Measurements from ENCODE around the gene RNF5. TPM values are rescaled to one million over a fixed set of nuclear protein-coding genes. Genes with fewer than 3 reads are reported as not detected.

The RNF5 gene
- total and polyA plus RNA-seq, 10 of the 15 experiments (the other 5 are each of a cell fraction or from before 2014, with no cell fraction given), result 31.4 to 114 (median 62.8) TPM

GRCh38 chr6:32213649-32214048 is 35.4 kb downstream of the RNF5 start:
- Histone ChIP-seq H3K79me2 (ENCODE audit: control insufficient read depth, insufficient read depth, low read length) (no peaks in the 10 kb centered on the region), H3K9me3 (replicated peaks; ENCODE audit: control insufficient read depth, insufficient read depth, low read length) (no peaks in the 10 kb centered on the region), H4K20me1 (ENCODE audit: control insufficient read depth, insufficient read depth) (no peaks in the 10 kb centered on the region), H3K27me3 (replicated peaks in 1 of 2; ENCODE audit: control insufficient read depth in 2 of 2, insufficient read depth in 2 of 2, low read length in 1 of 2) (peaks cover 2 to 3% of the 10 kb centered on the region in 2 experiments; a peak in 3 of 4 replicates), H3K27ac (ENCODE audit: control insufficient read depth, insufficient read depth) (no peak overlapping the region), H3K4me3 (no peak overlapping the region), H3K4me1 (ENCODE audit: control insufficient read depth, insufficient read depth, low read length) (no peaks in the 10 kb centered on the region), H3K36me3 (ENCODE audit: control insufficient read depth in 2 of 2, insufficient read depth in 2 of 2, low read length in 1 of 2) (no peaks in the 10 kb centered on the region), H3K4me2 (ENCODE audit: control insufficient read depth, insufficient read depth) (no peak overlapping the region), H2AFZ (ENCODE audit: control insufficient read depth, low read depth, low read length) (no peak overlapping the region), H3K9ac (ENCODE audit: control insufficient read depth, insufficient read depth, low read length) (no peak overlapping the region)
- ATAC-seq (no peak), DNase-seq (ENCODE audit: low read depth, low spot score) (no peak), FAIRE-seq (no peak)
- BruUV-seq (replicated peaks), result no TSS peak
- ChIA-PET CTCF (interaction anchor here (0.6 kb wide), 1 partner anchor 29 kb away, joined by 3 read pairs; no protein-coding TSS in a partner anchor), RAD21 (ENCODE audit: unreplicated experiment) (no interaction called here), POLR2A (no interaction called here), SMC1A (ENCODE audit: uncharacterized antibody, unreplicated experiment) (no interaction called here)
- TF ChIP-seq EZH2 (IDR thresholded peaks at IDR 0.05; ENCODE audit: borderline replicate concordance, control insufficient read depth, low read depth, low read length) (no peak), ATF7 (IDR thresholded peaks at IDR 0.05; ENCODE audit: low read depth) (no peak), RB1 (IDR thresholded peaks at IDR 0.05; ENCODE audit: borderline replicate concordance) (no peak), ATF2 (IDR thresholded peaks at IDR 0.05; ENCODE audit: low read length) (no peak), PRDM15 (CRISPR knock-in tag; IDR thresholded peaks at IDR 0.05) (no peak), PBX3 (IDR thresholded peaks at IDR 0.05; ENCODE audit: insufficient replicate concordance, low read depth, low read length) (no peak), JUND (IDR thresholded peaks at IDR 0.05; ENCODE audit: low read depth, low read length) (no peak), SMARCA5 (IDR thresholded peaks at IDR 0.05) (no peak)
- intact Hi-C loops (cut with micrococcal nuclease; ENCODE audit: unreplicated experiment), result no loop called here
- in situ Hi-C loops (cut with MboI), result no loop called here
- WGBS (ENCODE audit: insufficient coverage, insufficient replicate concordance, low lambda C conversion rate, missing lambda C conversion rate), result 61% methylated on average over 6 of the region's 6 CpGs

All from GM12878 (cell line).